Transverse colon (tissue), 4 donors: ENCODE measurements around the gene LILRB2.
"Not testable (repeated sequence)": the region's sequence is repeated elsewhere in the genome, so short reads cannot be mapped to it uniquely, and the experiment has no call there.

Experiments
- CTCF ChIP-seq, 5 experiments: fragments of 200-600 bp in 3 of 5; fragments of 450-650 bp in 2 of 5; sonication (generic) in 3 of 5; IDR thresholded peaks; 1 replicate in 2 of 5; 2 replicates in 3 of 5; pipeline ENCODE4 v1.5.1; 2016 to 2017; ENCODE audit warnings: antibody characterized with exemption in 5 of 5, inconsistent platforms in 3 of 5, mild to moderate bottlenecking in 2 of 5, moderate library complexity in 1 of 5
- POLR2A ChIP-seq: fragments of 450-650 bp; IDR thresholded peaks from one replicate; pipeline ENCODE4 v1.6.1; 2016; ENCODE audit warnings: antibody characterized with exemption, mild to moderate bottlenecking, moderate library complexity
- POLR2AphosphoS5 ChIP-seq, 3 donors: sonication (generic); formaldehyde crosslinking; IDR thresholded peaks; one replicate each; pipeline ENCODE4 v1.6.1; 2016; ENCODE audit warnings: antibody characterized with exemption in 3 of 3

- not testable (repeated sequence) for TF ChIP-seq CTCF (IDR thresholded peaks at IDR 0.05); POLR2A; POLR2AphosphoS5 (IDR thresholded peaks at IDR 0.05)
Observed at GRCh38 chr19:54240372-54241336, 40.3 kb downstream of the LILRB2 start.
